Prostate gland (tissue), 2 donors: Measurements from ENCODE around the gene MZT1.

Experiments used
- CTCF ChIP-seq, 4 experiments: fragments of 200-600 bp in 2 of 4; fragments of 450-650 bp in 2 of 4; sonication (generic) in 2 of 4; IDR thresholded peaks; 1 replicate in 3 of 4; 2 replicates in 1 of 4; pipeline ENCODE4 v1.5.1; 2016 to 2019; ENCODE audit warnings: antibody characterized with exemption in 4 of 4, mild to moderate bottlenecking in 2 of 4, moderate library complexity in 2 of 4
- POLR2A ChIP-seq: fragments of 450-650 bp; IDR thresholded peaks from one replicate; pipeline ENCODE4 v1.6.1; 2016; ENCODE audit warnings: antibody characterized with exemption, mild to moderate bottlenecking
- POLR2AphosphoS5 ChIP-seq: sonication (generic); formaldehyde crosslinking; IDR thresholded peaks from one replicate; pipeline ENCODE4 v1.6.1; 2017; ENCODE audit warnings: antibody characterized with exemption

GRCh38 chr13:72763411-72763810, 36.0 kb upstream of the MZT1 start:
- TF ChIP-seq POLR2AphosphoS5 (no peak), CTCF (IDR thresholded peaks at IDR 0.05) (no peak), POLR2A (no peak)
